ENCODE measurements around the gene MAPK14.

Gene MAPK14

GRCh38 chr6:36094238-36094637 is 66.6 kb downstream of the MAPK14 start:
- in situ Hi-C loops (cut with HindIII; ENCODE audit: low pct_ligation_motif_present, low pct_unique_long_range_greater_than_20kb, low sequenced_read_pairs), result no loop called here
- no peak for DNase-seq

GRCh38 chr6:36094753-36095496 is 67.3 kb downstream of the MAPK14 start:
- in situ Hi-C loops (cut with HindIII; ENCODE audit: low pct_ligation_motif_present, low pct_unique_long_range_greater_than_20kb, low sequenced_read_pairs), result no loop called here

GRCh38 chr6:36095497-36096391 is 68.1 kb downstream of the MAPK14 start:
- no peak for DNase-seq
- in situ Hi-C loops (cut with HindIII; ENCODE audit: low pct_ligation_motif_present, low pct_unique_long_range_greater_than_20kb, low sequenced_read_pairs), result no loop called here

More at GRCh38 chr6:36094753-36095496, 67.3 kb downstream of the MAPK14 start:
- peak; percentile 73 for DNase-seq

GRCh38 chr6:36098253-36098919 is 70.8 kb downstream of the MAPK14 start:
- in situ Hi-C loops (cut with HindIII; ENCODE audit: low pct_ligation_motif_present, low pct_unique_long_range_greater_than_20kb, low sequenced_read_pairs), result no loop called here
- DNase-seq, result no peak

GRCh38 chr6:36098920-36099647 is 71.5 kb downstream of the MAPK14 start:
- DNase-seq, result no peak
- in situ Hi-C loops (cut with HindIII; ENCODE audit: low pct_ligation_motif_present, low pct_unique_long_range_greater_than_20kb, low sequenced_read_pairs), result no loop called here

- in situ Hi-C loops (cut with HindIII; ENCODE audit: low pct_ligation_motif_present, low pct_unique_long_range_greater_than_20kb, low sequenced_read_pairs), result no loop called here
- DNase-seq, result no peak
Observed at GRCh38 chr6:36099869-36100483, 72.4 kb downstream of the MAPK14 start.

GRCh38 chr6:36101691-36102090 is 74.1 kb downstream of the MAPK14 start:
- DNase-seq, result no peak
- in situ Hi-C loops (cut with HindIII; ENCODE audit: low pct_ligation_motif_present, low pct_unique_long_range_greater_than_20kb, low sequenced_read_pairs), result no loop called here

- DNase-seq, result no peak
Observed at GRCh38 chr6:36102853-36103252, 75.2 kb downstream of the MAPK14 start.

GRCh38 chr6:36104836-36105235 is 77.2 kb downstream of the MAPK14 start:
- in situ Hi-C loops (cut with HindIII; ENCODE audit: low pct_ligation_motif_present, low pct_unique_long_range_greater_than_20kb, low sequenced_read_pairs), result no loop called here
- DNase-seq, result no peak

More at GRCh38 chr6:36102853-36103252, 75.2 kb downstream of the MAPK14 start:
- in situ Hi-C loops (cut with HindIII; ENCODE audit: low pct_ligation_motif_present, low pct_unique_long_range_greater_than_20kb, low sequenced_read_pairs), result no loop called here

- in situ Hi-C loops (cut with HindIII; ENCODE audit: low pct_ligation_motif_present, low pct_unique_long_range_greater_than_20kb, low sequenced_read_pairs), result no loop called here
- DNase-seq, result no peak
Observed at GRCh38 chr6:36109092-36109491, 81.5 kb downstream of the MAPK14 start.

GRCh38 chr6:36110050-36110449 is 82.4 kb downstream of the MAPK14 start:
- in situ Hi-C loops (cut with HindIII; ENCODE audit: low pct_ligation_motif_present, low pct_unique_long_range_greater_than_20kb, low sequenced_read_pairs), result no loop called here
- no peak for DNase-seq

GRCh38 chr6:36110863-36111262 is 83.3 kb downstream of the MAPK14 start:
- no peak for DNase-seq
- in situ Hi-C loops (cut with HindIII; ENCODE audit: low pct_ligation_motif_present, low pct_unique_long_range_greater_than_20kb, low sequenced_read_pairs), result no loop called here

- in situ Hi-C loops (cut with HindIII; ENCODE audit: low pct_ligation_motif_present, low pct_unique_long_range_greater_than_20kb, low sequenced_read_pairs), result no loop called here
- DNase-seq, result no peak
Observed at GRCh38 chr6:36111526-36111925, 83.9 kb downstream of the MAPK14 start.

- in situ Hi-C loops (cut with HindIII; ENCODE audit: low pct_ligation_motif_present, low pct_unique_long_range_greater_than_20kb, low sequenced_read_pairs), result no loop called here
- DNase-seq, result no peak
Observed at GRCh38 chr6:36113049-36113448, 85.4 kb downstream of the MAPK14 start.

GRCh38 chr6:36113703-36114102 is 86.1 kb downstream of the MAPK14 start:
- in situ Hi-C loops (cut with HindIII; ENCODE audit: low pct_ligation_motif_present, low pct_unique_long_range_greater_than_20kb, low sequenced_read_pairs), result no loop called here
- no peak for DNase-seq

- no peak for DNase-seq
- in situ Hi-C loops (cut with HindIII; ENCODE audit: low pct_ligation_motif_present, low pct_unique_long_range_greater_than_20kb, low sequenced_read_pairs), result no loop called here
Observed at GRCh38 chr6:36114798-36115408, 87.3 kb downstream of the MAPK14 start.

GRCh38 chr6:36115412-36115811 is 87.8 kb downstream of the MAPK14 start:
- in situ Hi-C loops (cut with HindIII; ENCODE audit: low pct_ligation_motif_present, low pct_unique_long_range_greater_than_20kb, low sequenced_read_pairs), result no loop called here
- DNase-seq, result no peak

Measured in ACHN (cell line).